GM12892 (cell line): ENCODE data around the gene SLC39A9.

ENCODE experiments used
- POLR2A ChIP-seq: IDR thresholded peaks from 2 replicates; pipeline ENCODE4 v1.6.1; 2011; ENCODE audit warnings: low read depth, low read length, control low read depth
- POLR2AphosphoS5 ChIP-seq: IDR thresholded peaks from 2 replicates; pipeline ENCODE4 v1.6.1; 2011; ENCODE audit warnings: low read depth, low read length, control low read depth

GRCh38 chr14:69468949-69469348, 70.5 kb downstream of the SLC39A9 start:
- TF ChIP-seq POLR2AphosphoS5 (no peak), POLR2A (no peak)
